Esophagus muscularis mucosa (tissue), 4 donors: Measurements from ENCODE around the gene RNF220. TPM values are rescaled to one million over a fixed set of nuclear protein-coding genes. Genes with fewer than 3 reads are reported as not detected.

Experiments
- DNase-seq: peaks from one replicate; pipeline ENCODE4 v3.0.0-alpha.2; 2017; ENCODE audit errors: extremely low spot score
- H3K27ac ChIP-seq, 4 donors: fragments of 200-600 bp; sonication (generic); replicated peaks in 1 of 4; 1 replicate in 3 of 4; 2 replicates in 1 of 4; pipeline ENCODE4 v1.5.1; 2016 to 2019; ENCODE audit warnings: mild to moderate bottlenecking in 1 of 4
- H3K27me3 ChIP-seq, 4 donors: fragments of 200-600 bp; sonication (generic); one replicate each; pipeline versions ENCODE4 v1.5.1 to v1.6.0; 2016 to 2019
- H3K36me3 ChIP-seq, 4 donors: fragments of 200-600 bp; sonication (generic); one replicate each; pipeline ENCODE4 v1.5.1; 2016 to 2019
- H3K4me1 ChIP-seq, 4 donors: fragments of 200-600 bp; sonication (generic); one replicate each; pipeline ENCODE4 v1.5.1; 2016 to 2019
- H3K4me3 ChIP-seq, 4 donors: fragments of 200-600 bp; sonication (generic); 1 replicate in 2 of 4; 2 replicates in 2 of 4; pipeline ENCODE4 v1.5.1; 2016 to 2019; ENCODE audit warnings: mild to moderate bottlenecking in 4 of 4, moderate library complexity in 1 of 4
- H3K9me3 ChIP-seq, 4 donors: fragments of 200-600 bp; sonication (generic); 1 replicate in 3 of 4; 2 replicates in 1 of 4; pipeline ENCODE4 v1.5.1; 2016 to 2019
- CTCF ChIP-seq, 3 experiments: fragments of 200-600 bp in 2 of 3; fragments of 450-650 bp in 1 of 3; sonication (generic) in 2 of 3; IDR thresholded peaks; one replicate each; pipeline ENCODE4 v1.5.1; 2017 to 2019; ENCODE audit warnings: antibody characterized with exemption in 3 of 3, mild to moderate bottlenecking in 2 of 3, moderate library complexity in 1 of 3
- EP300 ChIP-seq: sonication (generic); formaldehyde crosslinking; IDR thresholded peaks from one replicate; pipeline ENCODE4 v1.6.1; 2017; ENCODE audit warnings: antibody characterized with exemption
- POLR2A ChIP-seq: fragments of 450-650 bp; IDR thresholded peaks from one replicate; pipeline ENCODE4 v1.6.1; 2017; ENCODE audit warnings: antibody characterized with exemption, moderate library complexity, mild to moderate bottlenecking, low read depth
- POLR2AphosphoS5 ChIP-seq, 2 donors: sonication (generic); formaldehyde crosslinking; IDR thresholded peaks; one replicate each; pipeline ENCODE4 v1.6.1; 2017; ENCODE audit warnings: antibody characterized with exemption in 2 of 2
- WGBS: methylation state at CpG from one replicate; pipeline ENCODE4 v1.1.5; 2018; 5-methylcytosine and 5-hydroxymethylcytosine counted together
- intact Hi-C: fragments of 100-400 bp; cut with DNase I; formaldehyde crosslinking; loops from one replicate; pipeline ENCODE4 v1.15.1; 2023
- total RNA-seq, 4 donors: library from RNA; depleted of rRNA; stranded (reverse); fragments of >200 nt; gene quantifications; one replicate each; pipeline versions ENCODE4 v1.1.0 to v1.2.1, GENCODE V29; 2016

RNF220 gene
- total RNA-seq, 4 donors from 2014 or later: 112 to 157 (median 126) TPM

GRCh38 chr1:44534771-44535170, 129.7 kb downstream of the RNF220 start:
- no peak for TF ChIP-seq EP300
- no peak for TF ChIP-seq CTCF (IDR thresholded peaks at IDR 0.05)
- TF ChIP-seq POLR2AphosphoS5 (IDR thresholded peaks at IDR 0.05): no peak
- no peak for TF ChIP-seq POLR2A

GRCh38 chr1:44536357-44537209, 131.5 kb downstream of the RNF220 start:
- Histone ChIP-seq H3K9me3 (no peaks in the 10 kb centered on the region), H3K4me3 (no peak overlapping the region), H3K4me1 (no peaks in the 10 kb centered on the region), H3K27ac (no peak overlapping the region), H3K36me3 (no peaks in the 10 kb centered on the region), H3K27me3 (peaks cover 0 to 17% (median 0%) of the 10 kb centered on the region in 4 donors)
- 77% methylated on average over 18 of the region's 18 CpGs for WGBS
- no peak for DNase-seq
- no peak for TF ChIP-seq CTCF (IDR thresholded peaks at IDR 0.05)
- no peak for TF ChIP-seq POLR2A
- no peak for TF ChIP-seq POLR2AphosphoS5 (IDR thresholded peaks at IDR 0.05)
- TF ChIP-seq EP300: no peak
- intact Hi-C loops: no loop called here

More at GRCh38 chr1:44534771-44535170, 129.7 kb downstream of the RNF220 start:
- WGBS: 70% methylated on average over 6 of the region's 6 CpGs
- no peak for DNase-seq
- no peaks in the 10 kb centered on the region for H3K9me3 ChIP-seq
- H3K4me1 ChIP-seq: no peaks in the 10 kb centered on the region
- intact Hi-C loops: no loop called here
- no peak overlapping the region for H3K4me3 ChIP-seq
- peaks cover 0 to 15% (median 0%) of the 10 kb centered on the region in 4 donors for H3K27me3 ChIP-seq
- H3K36me3 ChIP-seq: no peaks in the 10 kb centered on the region
- H3K27ac ChIP-seq: no peak overlapping the region

- Histone ChIP-seq H3K9me3 (no peaks in the 10 kb centered on the region), H3K36me3 (no peaks in the 10 kb centered on the region), H3K4me1 (no peaks in the 10 kb centered on the region), H3K27me3 (peaks cover 0 to 25% (median 0%) of the 10 kb centered on the region in 4 donors), H3K4me3 (no peak overlapping the region), H3K27ac (no peak overlapping the region)
- 94% methylated on average over 6 of the region's 6 CpGs for WGBS
- TF ChIP-seq POLR2A: no peak
- TF ChIP-seq POLR2AphosphoS5 (IDR thresholded peaks at IDR 0.05): no peak
- TF ChIP-seq CTCF (IDR thresholded peaks at IDR 0.05): no peak
- no peak for TF ChIP-seq EP300
- DNase-seq: no peak
- intact Hi-C loops: no loop called here
These were observed 132.5 kb downstream of the RNF220 start for GRCh38 chr1:44537538-44537937.

GRCh38 chr1:44537956-44538355, 132.9 kb downstream of the RNF220 start:
- H3K36me3 ChIP-seq: no peaks in the 10 kb centered on the region
- DNase-seq: no peak
- H3K27ac ChIP-seq: no peak overlapping the region
- intact Hi-C loops: no loop called here
- H3K4me1 ChIP-seq: no peaks in the 10 kb centered on the region
- H3K27me3 ChIP-seq: peaks cover 0 to 26% (median 0%) of the 10 kb centered on the region in 4 donors
- WGBS: 92% methylated on average over 3 of the region's 3 CpGs
- H3K4me3 ChIP-seq: no peak overlapping the region
- no peak for TF ChIP-seq POLR2AphosphoS5 (IDR thresholded peaks at IDR 0.05)
- TF ChIP-seq POLR2A: no peak
- TF ChIP-seq CTCF (IDR thresholded peaks at IDR 0.05): no peak
- TF ChIP-seq EP300: no peak
- H3K9me3 ChIP-seq: no peaks in the 10 kb centered on the region
